ENCODE data around the gene SERP1. TPM values are rescaled to one million over a fixed set of nuclear protein-coding genes. Genes with fewer than 3 reads are reported as not detected.

SERP1 gene
- total RNA-seq, 1 donor from 2014 or later = 120 TPM

DNA sequence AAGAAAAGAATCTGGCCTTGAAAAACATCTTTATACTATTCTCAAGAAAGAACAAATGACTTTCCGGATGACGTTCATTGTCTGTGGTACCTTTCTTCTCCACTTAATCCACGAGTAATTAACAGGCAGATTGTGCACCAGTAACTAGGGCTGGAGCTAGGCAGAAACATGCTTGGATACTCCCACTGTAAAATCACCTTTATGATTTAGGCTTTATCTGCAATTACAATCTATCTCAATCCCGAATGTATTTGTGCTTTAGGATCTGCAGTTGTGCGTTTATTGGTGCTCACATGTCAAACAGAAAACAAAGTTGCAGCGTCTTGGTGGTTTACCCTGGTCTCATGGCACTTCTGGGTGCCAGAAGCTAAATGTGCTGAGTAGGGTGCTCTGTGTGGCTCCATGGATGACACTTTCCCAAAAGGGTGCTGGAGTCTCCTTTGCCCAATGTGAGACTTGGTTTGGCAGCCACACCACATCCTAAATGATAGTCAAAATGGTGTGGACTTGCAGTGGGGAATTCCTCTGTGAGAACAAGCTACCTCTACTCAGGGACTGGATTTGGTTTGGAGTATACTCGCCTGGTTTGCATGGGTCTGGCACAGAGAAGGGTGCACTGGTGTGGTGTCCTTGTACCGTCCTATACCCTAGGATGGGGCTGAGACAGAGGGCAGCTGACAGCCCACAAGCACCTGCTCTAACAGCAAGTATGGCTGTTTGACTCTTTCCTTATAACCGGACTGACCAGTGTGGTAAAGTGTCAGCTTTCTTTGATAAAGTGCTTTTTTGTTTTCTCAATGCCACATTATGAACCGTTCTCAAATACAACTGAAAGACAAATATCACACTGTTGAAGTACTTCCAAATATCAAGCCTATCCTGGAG, 7.7 kb downstream of the SERP1 start:
- H3K4me2 ChIP-seq = no peak overlapping the region
- Mint-ChIP-seq H3K36me3 (peaks cover 1% of the 10 kb centered on the region), H3K27ac (no peak overlapping the region), H3K4me3 (no peak overlapping the region), H3K4me1 (no peaks in the 10 kb centered on the region), H3K27me3 (ENCODE audit: insufficient read depth, low read depth) (no peaks in the 10 kb centered on the region), H3K9me3 (no peaks in the 10 kb centered on the region)
- no peak overlapping the region for H2AFZ ChIP-seq (replicated peaks)
- DNase-seq (ENCODE audit: low spot score) = no peak
- H4K20me1 ChIP-seq (ENCODE audit: low read depth) = no peaks in the 10 kb centered on the region
- H3K27me3 ChIP-seq = no peaks in the 10 kb centered on the region
- H3K79me2 ChIP-seq (ENCODE audit: low read depth) = peaks cover 12% of the 10 kb centered on the region
- peaks cover 8% of the 10 kb centered on the region for H3K36me3 ChIP-seq
- H3F3A ChIP-seq (ENCODE audit: low read depth) = no peaks in the 10 kb centered on the region
- no peak overlapping the region for H3K27ac ChIP-seq
- H3K4me3 ChIP-seq = no peak overlapping the region
- no peaks in the 10 kb centered on the region for H3K4me1 ChIP-seq
- H3K9me3 ChIP-seq (ENCODE audit: low read depth) = no peaks in the 10 kb centered on the region
- no peak overlapping the region for H3K9ac ChIP-seq
- TF ChIP-seq, protein P1, sequence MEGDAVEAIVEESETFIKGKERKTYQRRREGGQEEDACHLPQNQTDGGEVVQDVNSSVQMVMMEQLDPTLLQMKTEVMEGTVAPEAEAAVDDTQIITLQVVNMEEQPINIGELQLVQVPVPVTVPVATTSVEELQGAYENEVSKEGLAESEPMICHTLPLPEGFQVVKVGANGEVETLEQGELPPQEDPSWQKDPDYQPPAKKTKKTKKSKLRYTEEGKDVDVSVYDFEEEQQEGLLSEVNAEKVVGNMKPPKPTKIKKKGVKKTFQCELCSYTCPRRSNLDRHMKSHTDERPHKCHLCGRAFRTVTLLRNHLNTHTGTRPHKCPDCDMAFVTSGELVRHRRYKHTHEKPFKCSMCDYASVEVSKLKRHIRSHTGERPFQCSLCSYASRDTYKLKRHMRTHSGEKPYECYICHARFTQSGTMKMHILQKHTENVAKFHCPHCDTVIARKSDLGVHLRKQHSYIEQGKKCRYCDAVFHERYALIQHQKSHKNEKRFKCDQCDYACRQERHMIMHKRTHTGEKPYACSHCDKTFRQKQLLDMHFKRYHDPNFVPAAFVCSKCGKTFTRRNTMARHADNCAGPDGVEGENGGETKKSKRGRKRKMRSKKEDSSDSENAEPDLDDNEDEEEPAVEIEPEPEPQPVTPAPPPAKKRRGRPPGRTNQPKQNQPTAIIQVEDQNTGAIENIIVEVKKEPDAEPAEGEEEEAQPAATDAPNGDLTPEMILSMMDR (IDR thresholded peaks at IDR 0.05) = no peak
- no peak for TF ChIP-seq EZH2 (IDR thresholded peaks at IDR 0.05)
- no peak for TF ChIP-seq EZH2phosphoT487 (IDR thresholded peaks at IDR 0.05)

DNA sequence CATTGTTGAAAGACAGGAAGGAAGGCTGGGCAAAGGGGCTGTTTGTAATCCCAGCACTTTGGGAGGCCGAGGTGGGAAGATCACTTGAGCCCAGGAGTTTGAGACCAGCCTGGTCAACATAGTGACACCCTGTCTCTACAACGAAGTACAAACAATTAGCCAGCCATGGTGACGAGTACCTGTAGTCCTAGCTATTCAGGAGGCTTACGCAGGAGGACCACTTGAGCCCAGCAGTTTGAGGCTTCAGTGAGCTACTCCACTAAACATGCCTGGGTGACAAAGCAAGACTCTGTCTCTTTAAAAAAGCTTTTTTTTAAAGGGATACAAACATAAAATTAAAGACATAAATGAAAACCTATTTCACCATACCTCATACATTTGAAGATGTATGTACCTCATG, 11.1 kb downstream of the SERP1 start:
- Histone ChIP-seq H3K36me3 (no peaks in the 10 kb centered on the region), H3K79me2 (ENCODE audit: low read depth) (no peaks in the 10 kb centered on the region), H3K9me3 (ENCODE audit: low read depth) (no peaks in the 10 kb centered on the region), H2AFZ (replicated peaks) (no peak overlapping the region), H3F3A (ENCODE audit: low read depth) (no peaks in the 10 kb centered on the region), H3K4me3 (no peak overlapping the region), H3K9ac (no peak overlapping the region), H3K27me3 (no peaks in the 10 kb centered on the region), H3K27ac (no peak overlapping the region), H4K20me1 (ENCODE audit: low read depth) (no peaks in the 10 kb centered on the region), H3K4me2 (no peak overlapping the region), H3K4me1 (no peaks in the 10 kb centered on the region)
- no peaks in the 10 kb centered on the region for H3K4me1 Mint-ChIP-seq
- no peaks in the 10 kb centered on the region for H3K36me3 Mint-ChIP-seq
- no peaks in the 10 kb centered on the region for H3K9me3 Mint-ChIP-seq
- no peak for DNase-seq (ENCODE audit: low spot score)
- H3K4me3 Mint-ChIP-seq = no peak overlapping the region
- peaks cover 2% of the 10 kb centered on the region for H3K27me3 Mint-ChIP-seq (ENCODE audit: insufficient read depth, low read depth)
- H3K27ac Mint-ChIP-seq = no peak overlapping the region
- TF ChIP-seq EZH2phosphoT487 (IDR thresholded peaks at IDR 0.05) = no peak
- TF ChIP-seq EZH2 (IDR thresholded peaks at IDR 0.05) = no peak
- TF ChIP-seq, protein P1 (IDR thresholded peaks at IDR 0.05) = no peak

DNA sequence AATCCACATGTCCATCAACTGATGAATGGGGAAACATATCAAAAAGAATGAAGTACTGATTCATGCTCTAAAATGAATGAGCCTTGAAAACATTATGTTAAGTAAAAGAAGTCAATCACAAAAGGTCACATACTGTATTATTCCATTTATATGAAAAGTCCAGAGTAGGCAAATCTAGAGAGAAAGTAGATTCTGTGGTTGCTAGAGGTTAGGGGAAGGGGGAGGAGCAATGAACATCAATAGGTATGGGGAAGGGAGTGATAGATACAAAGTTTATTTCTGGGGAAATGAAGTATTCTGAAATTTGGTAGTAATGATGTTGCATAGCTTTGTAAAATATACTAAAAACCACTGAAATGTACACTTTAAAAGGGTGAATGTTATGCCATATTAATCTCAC, 14.5 kb downstream of the SERP1 start:
- Histone ChIP-seq H3K4me3 (no peak overlapping the region), H3K27ac (no peak overlapping the region), H3K4me1 (no peaks in the 10 kb centered on the region), H3K4me2 (no peak overlapping the region), H3F3A (ENCODE audit: low read depth) (no peaks in the 10 kb centered on the region), H3K9ac (no peak overlapping the region), H3K27me3 (no peaks in the 10 kb centered on the region), H2AFZ (replicated peaks) (no peak overlapping the region), H3K36me3 (no peaks in the 10 kb centered on the region), H4K20me1 (ENCODE audit: low read depth) (no peaks in the 10 kb centered on the region), H3K9me3 (ENCODE audit: low read depth) (no peaks in the 10 kb centered on the region), H3K79me2 (ENCODE audit: low read depth) (no peaks in the 10 kb centered on the region)
- peaks cover 2% of the 10 kb centered on the region for H3K27me3 Mint-ChIP-seq (ENCODE audit: insufficient read depth, low read depth)
- no peak overlapping the region for H3K27ac Mint-ChIP-seq
- H3K4me1 Mint-ChIP-seq = peaks cover 2% of the 10 kb centered on the region
- TF ChIP-seq EZH2 (IDR thresholded peaks at IDR 0.05) = no peak
- TF ChIP-seq, protein P1 (IDR thresholded peaks at IDR 0.05) = no peak
- no peak for TF ChIP-seq EZH2phosphoT487 (IDR thresholded peaks at IDR 0.05)
- no peak overlapping the region for H3K4me3 Mint-ChIP-seq
- H3K9me3 Mint-ChIP-seq = no peaks in the 10 kb centered on the region
- no peak for DNase-seq (ENCODE audit: low spot score)
- no peaks in the 10 kb centered on the region for H3K36me3 Mint-ChIP-seq
